ENCODE measurements around the gene CORO6. TPM values are rescaled to one million over a fixed set of nuclear protein-coding genes. Genes with fewer than 3 reads are reported as not detected.
A peak's percentile ranks its signal among the peaks of the same experiment; 100 is the strongest.

Gene CORO6
- total and polyA plus RNA-seq, 2 of the 13 experiments (the other 11 are each of a cell fraction or from before 2014, with no cell fraction given), result 0.42 to 0.82 TPM

DNA sequence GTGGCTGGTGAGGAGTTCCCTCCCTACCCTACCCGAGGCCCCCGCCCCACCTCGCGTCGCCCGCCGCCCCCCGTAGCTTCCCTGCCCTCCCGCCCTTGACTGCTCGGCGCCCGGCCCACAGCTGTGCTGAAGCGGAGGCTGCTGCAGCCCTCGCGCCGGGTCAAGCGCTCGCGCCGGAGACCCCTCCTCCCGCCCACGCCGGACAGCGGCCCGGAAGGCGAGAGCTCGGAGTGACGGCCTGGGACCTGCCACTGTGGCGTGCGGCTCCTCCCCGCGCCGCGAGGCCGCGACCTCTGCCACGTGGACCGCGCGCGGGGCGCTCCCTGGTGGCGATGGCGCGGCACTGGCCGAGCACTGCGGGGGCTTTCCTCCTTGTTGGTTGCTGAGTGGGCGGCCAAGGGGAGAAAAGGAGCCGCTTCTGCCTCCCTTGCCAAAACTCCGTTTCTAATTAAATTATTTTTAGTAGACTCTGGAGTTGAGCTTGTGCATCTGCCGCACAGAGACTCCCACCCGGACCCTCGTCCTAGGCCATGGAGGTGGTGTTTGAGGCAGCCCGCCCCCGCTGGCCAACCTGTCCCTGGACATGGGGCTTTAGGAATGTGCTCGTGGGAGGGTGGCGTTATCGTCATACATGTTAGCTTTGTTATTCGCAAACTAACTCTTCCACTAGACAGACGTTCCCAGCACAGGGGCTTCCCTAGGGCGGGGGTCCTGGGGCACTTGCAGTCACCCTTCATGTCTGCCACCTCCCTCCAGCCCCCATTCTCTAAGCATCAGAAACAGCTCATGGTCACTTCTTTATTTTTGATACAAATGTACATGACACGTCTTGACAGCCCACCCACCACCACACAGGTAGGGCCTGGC, 49.8 kb downstream of the CORO6 start (continued):
- TF ChIP-seq AGO2 (optimal IDR thresholded peaks at IDR 0.05; ENCODE audit: low read depth, low read length) (peak; percentile 66), HOXA3 (CRISPR knock-in tag; IDR thresholded peaks at IDR 0.05) (peak; percentile 35; the same call in 1 of the 2 replicates), SP140L (CRISPR knock-in tag; IDR thresholded peaks at IDR 0.05; ENCODE audit: borderline replicate concordance) (no peak), BCL6 (CRISPR knock-in tag; IDR thresholded peaks at IDR 0.05) (no peak)
- TF ChIP-seq, protein P1, sequence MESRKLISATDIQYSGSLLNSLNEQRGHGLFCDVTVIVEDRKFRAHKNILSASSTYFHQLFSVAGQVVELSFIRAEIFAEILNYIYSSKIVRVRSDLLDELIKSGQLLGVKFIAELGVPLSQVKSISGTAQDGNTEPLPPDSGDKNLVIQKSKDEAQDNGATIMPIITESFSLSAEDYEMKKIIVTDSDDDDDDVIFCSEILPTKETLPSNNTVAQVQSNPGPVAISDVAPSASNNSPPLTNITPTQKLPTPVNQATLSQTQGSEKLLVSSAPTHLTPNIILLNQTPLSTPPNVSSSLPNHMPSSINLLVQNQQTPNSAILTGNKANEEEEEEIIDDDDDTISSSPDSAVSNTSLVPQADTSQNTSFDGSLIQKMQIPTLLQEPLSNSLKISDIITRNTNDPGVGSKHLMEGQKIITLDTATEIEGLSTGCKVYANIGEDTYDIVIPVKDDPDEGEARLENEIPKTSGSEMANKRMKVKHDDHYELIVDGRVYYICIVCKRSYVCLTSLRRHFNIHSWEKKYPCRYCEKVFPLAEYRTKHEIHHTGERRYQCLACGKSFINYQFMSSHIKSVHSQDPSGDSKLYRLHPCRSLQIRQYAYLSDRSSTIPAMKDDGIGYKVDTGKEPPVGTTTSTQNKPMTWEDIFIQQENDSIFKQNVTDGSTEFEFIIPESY (CRISPR knock-in tag; IDR thresholded peaks at IDR 0.05), result peak; percentile 49; the same call in 1 of the 2 replicates

DNA sequence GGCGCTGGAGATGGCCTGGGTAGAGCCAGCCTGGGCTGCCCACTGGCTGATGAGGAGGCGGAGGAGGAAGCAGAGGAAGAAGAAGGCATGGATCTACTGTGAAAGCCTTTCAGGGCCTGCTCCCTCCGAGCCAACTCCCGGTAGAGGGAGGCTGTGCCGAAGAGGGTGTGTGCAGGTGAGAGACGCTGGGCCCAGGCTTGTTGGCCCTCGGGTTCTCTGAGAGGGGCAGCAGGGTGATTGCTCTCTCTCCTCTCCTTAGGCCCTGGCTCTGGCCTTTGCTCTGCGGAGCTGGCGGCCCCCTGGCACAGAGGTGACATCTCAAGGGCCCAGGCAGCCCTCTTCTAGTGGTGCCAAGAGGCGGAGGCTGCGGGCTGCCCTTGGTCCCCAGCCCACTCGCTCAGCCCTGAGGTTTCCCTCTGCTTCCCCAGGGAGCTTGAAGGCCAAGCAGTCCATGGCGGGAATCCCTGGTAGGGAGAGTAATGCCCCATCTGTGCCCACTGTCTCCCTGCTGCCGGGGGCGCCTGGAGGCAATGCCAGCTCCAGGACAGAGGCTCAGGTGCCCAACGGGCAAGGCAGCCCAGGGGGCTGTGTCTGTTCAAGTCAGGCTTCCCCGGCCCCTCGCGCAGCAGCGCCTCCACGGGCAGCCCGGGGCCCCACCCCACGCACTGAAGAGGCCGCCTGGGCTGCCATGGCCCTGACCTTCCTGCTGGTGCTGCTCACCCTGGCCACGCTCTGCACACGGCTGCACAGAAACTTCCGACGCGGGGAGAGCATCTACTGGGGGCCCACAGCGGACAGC, 50.6 kb downstream of the CORO6 start:
- ATAC-seq, result no peak
- no TSS peak for BruUV-seq (replicated peaks)
- no peak overlapping the region for H3K4me3 ChIP-seq (replicated peaks in 1 of 3; ENCODE audit: insufficient read depth in 1 of 3, low read depth in 2 of 3, low read length in 3 of 3)

More for the DNA sequence above, 50.6 kb downstream of the CORO6 start:
- in situ Hi-C loops (cut with HindIII; ENCODE audit: extremely low pct_ligation_motif_present, low pct_unique_long_range_greater_than_20kb) (no loop called here), intact Hi-C loops (cut with micrococcal nuclease; ENCODE audit: unreplicated experiment) (no loop called here)
- no peak overlapping the region for H2AFZ ChIP-seq (ENCODE audit: low read length)
- no peaks in the 10 kb centered on the region for H3K9me3 ChIP-seq (ENCODE audit: low read length)
- H3K4me2 ChIP-seq (ENCODE audit: low read depth, low read length), result no peak overlapping the region
- FAIRE-seq, result no peak
- WGBS (ENCODE audit: low lambda C conversion rate), result 96% methylated on average over 9 of the region's 30 CpGs
- ChIA-PET CTCF (ENCODE audit: low intra/inter-chr PET ratio, low total read pairs) (no interaction called here), POLR2A (no interaction called here)
- H3K27me3 ChIP-seq (ENCODE audit: control insufficient read depth in 1 of 2, insufficient read depth in 2 of 2, low read length in 2 of 2), result no peaks in the 10 kb centered on the region
- no peaks in the 10 kb centered on the region for H3K79me2 ChIP-seq (ENCODE audit: insufficient read depth, low read length)
- DNase-seq (ENCODE audit: low spot score), result no peak
- H3K9ac ChIP-seq (ENCODE audit: insufficient read depth, low read depth, low read length), result no peak overlapping the region
- peaks cover 0 to 11% of the 10 kb centered on the region in 2 experiments; a peak in 2 of 5 replicates for H3K36me3 ChIP-seq (replicated peaks in 1 of 2; ENCODE audit: control insufficient read depth in 1 of 2, insufficient read depth in 2 of 2, low read length in 2 of 2)
- no peak overlapping the region for H3K27ac ChIP-seq (ENCODE audit: extremely low read length, insufficient read depth, low read length)
- H3K4me1 ChIP-seq (ENCODE audit: insufficient read depth, low read length), result peaks cover 32% of the 10 kb centered on the region
- TF ChIP-seq RBFOX2 (IDR thresholded peaks at IDR 0.05; ENCODE audit: low read depth, low read length) (peak; percentile 34; the same call in 1 of the 2 replicates), HES4 (CRISPR knock-in tag; IDR thresholded peaks at IDR 0.05; ENCODE audit: borderline replicate concordance) (no peak), HMGA1 (CRISPR knock-in tag; conservative IDR thresholded peaks at IDR 0.05) (no peak), ZNF225 (CRISPR knock-in tag; IDR thresholded peaks at IDR 0.05) (no peak)
- TF ChIP-seq, protein P2, sequence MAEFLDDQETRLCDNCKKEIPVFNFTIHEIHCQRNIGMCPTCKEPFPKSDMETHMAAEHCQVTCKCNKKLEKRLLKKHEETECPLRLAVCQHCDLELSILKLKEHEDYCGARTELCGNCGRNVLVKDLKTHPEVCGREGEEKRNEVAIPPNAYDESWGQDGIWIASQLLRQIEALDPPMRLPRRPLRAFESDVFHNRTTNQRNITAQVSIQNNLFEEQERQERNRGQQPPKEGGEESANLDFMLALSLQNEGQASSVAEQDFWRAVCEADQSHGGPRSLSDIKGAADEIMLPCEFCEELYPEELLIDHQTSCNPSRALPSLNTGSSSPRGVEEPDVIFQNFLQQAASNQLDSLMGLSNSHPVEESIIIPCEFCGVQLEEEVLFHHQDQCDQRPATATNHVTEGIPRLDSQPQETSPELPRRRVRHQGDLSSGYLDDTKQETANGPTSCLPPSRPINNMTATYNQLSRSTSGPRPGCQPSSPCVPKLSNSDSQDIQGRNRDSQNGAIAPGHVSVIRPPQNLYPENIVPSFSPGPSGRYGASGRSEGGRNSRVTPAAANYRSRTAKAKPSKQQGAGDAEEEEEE (CRISPR knock-in tag; IDR thresholded peaks at IDR 0.05; ENCODE audit: borderline replicate concordance), result no peak
- H4K20me1 ChIP-seq (ENCODE audit: insufficient read depth, low read length), result no peaks in the 10 kb centered on the region
